Islet precursor cell (in vitro differentiated cells): Measurements from ENCODE around the gene GGCX.

Experiments
- DNase-seq: peaks from one replicate; pipeline ENCODE4 v3.0.0-alpha.2; 2018

GGCX gene

DNA sequence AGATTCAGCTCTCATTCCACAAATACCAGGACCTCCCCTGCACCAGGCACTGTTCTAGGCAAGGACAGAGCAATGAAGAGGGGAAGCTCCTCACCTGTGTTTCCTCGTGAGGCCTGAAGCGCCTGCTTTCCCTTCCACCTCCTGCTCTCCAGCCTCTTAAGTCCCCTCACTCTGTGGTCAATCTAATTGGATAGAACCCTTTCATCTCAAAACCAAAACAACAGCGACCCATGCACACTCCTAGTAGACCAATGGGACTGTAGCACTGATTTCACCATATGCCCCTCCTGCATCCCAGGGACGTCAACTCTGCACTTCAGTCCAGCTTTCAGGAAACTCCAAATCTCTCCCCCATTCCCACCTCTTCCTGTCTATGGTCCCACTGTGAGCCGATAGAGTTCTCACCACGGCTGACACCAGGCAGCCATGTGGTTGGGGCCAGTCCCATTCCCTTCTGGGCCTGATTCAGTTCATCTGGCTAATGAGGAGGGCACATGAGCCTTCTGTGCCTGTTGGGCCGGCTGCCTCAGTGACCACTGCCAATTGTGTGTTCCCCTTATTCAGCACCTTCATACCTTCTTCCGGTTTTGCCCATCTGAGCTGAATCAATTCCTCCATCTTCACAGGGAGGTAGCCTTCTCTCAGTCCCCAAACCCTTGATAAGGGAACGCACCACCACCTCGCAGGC is 55.6 kb downstream of the GGCX start:
- no peak for DNase-seq

DNA sequence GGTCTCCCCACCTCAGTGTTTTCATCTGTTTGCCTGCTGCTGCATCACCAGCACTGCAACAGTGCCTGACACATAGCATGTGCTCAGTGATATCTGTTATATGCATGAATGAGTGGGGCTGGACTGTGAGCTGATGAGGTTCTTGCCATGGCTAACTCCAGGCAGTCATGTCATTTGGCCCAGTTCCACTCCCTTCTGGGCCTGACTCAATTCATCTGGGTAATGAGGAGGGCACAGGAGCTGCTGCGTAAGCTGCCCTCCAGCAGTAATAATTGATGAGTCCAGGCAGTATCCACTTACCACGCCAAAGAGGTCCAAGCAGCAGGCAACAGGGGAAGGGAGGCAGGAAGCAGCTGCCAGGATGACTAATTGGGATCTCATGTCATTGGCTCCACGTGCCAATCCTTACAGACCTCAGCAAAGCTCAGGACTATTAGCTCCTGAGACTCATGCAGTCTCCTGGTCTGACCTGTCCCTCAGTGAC is 56.5 kb downstream of the GGCX start:
- peak; percentile 71 for DNase-seq

DNA sequence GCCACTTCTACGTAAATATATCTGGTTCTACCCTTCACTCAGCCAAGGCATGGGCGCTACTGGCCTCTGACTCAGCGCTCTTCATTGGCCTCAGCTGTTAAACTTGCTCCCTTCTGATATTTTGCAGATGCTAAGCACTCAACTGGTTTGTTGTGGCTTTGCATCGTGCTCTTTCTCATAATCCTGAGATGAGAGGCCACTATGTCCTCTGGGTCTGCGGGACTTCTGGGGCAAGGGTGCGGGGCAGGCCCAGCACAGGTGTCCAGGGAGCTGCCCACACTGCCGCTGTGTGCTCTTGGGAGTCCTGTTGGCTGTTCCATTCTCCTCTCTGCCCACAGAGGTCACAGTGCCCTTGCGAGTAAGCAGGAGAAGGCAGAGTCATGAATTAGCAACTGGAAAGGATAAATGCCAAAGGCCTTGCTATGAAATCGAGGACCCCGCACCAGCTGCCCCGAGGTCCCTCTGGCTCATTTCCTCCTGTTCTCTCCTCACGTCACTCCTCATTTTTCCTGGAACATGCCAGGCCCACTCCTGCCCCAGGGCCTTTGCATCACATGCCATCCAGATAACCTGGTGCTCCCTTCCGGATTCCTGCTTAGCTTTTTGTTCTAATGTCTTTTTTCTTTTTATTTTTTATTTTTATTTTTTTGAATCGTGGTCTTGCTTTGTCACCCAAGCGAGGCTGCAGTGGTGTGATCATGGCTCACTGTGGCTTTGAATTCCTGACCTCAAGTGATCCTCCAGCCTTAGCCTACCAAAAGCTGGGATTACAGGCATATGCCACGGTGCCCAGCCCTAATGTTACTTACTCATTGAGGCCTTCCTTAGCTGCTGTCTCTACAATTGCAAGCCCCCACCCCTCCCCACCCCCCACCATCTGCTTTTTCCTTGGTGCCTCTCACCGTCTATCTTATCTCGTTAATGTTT is 57.2 kb downstream of the GGCX start:
- DNase-seq, result no peak

- no peak for DNase-seq
Observed at GRCh38 chr2:85503168-85503850, 58.0 kb downstream of the GGCX start.

DNA sequence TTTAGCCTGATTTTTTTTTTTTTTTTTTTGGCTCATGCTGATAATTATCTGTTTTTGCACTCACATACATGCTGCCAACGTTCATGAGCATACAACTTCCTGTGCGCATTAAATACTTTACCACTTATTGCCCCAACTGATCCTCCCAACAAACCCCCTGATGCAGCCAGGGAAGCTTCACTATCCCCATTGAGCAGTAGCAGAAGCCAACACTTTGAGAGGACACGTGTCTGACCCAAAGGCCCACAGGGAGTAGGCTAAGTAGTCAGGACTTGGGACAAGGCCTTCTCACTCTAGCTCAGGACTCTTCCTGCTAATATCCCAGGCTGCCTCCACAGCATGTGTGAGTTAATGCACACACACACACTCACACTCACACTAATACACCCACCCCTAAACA is 58.6 kb downstream of the GGCX start:
- no peak for DNase-seq

GRCh38 chr2:85501248-85501647 is 60.0 kb downstream of the GGCX start:
- DNase-seq, result no peak

DNA sequence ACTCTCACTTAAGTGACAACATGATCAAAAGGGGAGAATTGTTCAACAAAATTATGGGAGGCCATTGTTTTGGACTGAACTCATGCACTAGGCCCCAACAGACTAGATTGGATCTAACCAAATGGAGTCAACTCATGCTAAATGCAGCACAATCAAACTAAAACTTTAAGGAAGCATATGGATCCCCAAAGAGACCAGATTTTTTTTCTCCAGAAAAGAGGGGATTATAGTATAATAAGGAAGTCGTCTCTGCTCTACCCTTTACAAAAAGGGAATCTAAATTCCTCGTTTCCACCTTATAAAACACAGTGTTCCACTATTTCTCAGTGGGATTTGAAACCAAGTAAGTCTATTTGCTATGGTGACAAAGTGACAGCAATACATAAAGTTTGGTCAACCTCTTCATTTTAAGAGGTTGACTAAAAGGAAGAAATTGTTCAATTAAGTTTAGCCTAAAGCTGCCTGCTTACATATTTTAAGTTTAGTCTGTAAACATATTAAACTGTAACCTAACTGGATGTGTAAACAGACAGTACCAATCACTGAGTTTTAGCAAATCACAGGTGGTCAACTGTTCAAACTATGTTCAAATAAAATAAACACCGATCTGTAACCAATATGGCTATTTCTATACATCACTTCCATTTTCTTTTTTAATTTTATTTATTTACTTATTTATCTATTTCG is 63.2 kb downstream of the GGCX start:
- no peak for DNase-seq

GRCh38 chr2:85496436-85496835 is 64.9 kb downstream of the GGCX start:
- DNase-seq, result no peak
